ENCODE results near the gene SLC12A8. TPM values are rescaled to one million over a fixed set of nuclear protein-coding genes. Genes with fewer than 3 reads are reported as not detected.

The SLC12A8 gene
- total and polyA plus RNA-seq, 10 of the 15 experiments (the other 5 are each of a cell fraction or from before 2014, with no cell fraction given) = 2.5 to 71.6 (median 50.1) TPM

- 0 out of 2 replicates have a peak, but pooled peaks have one; percentile 55 for TF ChIP-seq RCOR1 (conservative IDR thresholded peaks at IDR 0.05; ENCODE audit: low read depth, low read length)
- TF ChIP-seq ZNF384 (IDR thresholded peaks at IDR 0.05; ENCODE audit: borderline replicate concordance, low read depth, low read length) = no peak
- TF ChIP-seq ZNF274 (IDR thresholded peaks at IDR 0.05; ENCODE audit: insufficient read depth, insufficient read length) = no peak
- 0 out of 2 replicates have a peak, but pooled peaks have one; percentile 34 for TF ChIP-seq NR2C1 (IDR thresholded peaks at IDR 0.05)
- TF ChIP-seq NFYB (IDR thresholded peaks at IDR 0.05; ENCODE audit: insufficient read depth, low read depth, low read length) = 0 out of 2 replicates have a peak, but pooled peaks have one; percentile 41
- TF ChIP-seq SMC3 (IDR thresholded peaks at IDR 0.05; ENCODE audit: borderline replicate concordance, low read length) = no peak
- TF ChIP-seq ATF3 (IDR thresholded peaks at IDR 0.05; ENCODE audit: borderline replicate concordance, extremely low read depth, low read depth, low read length) = no peak
- no peak for TF ChIP-seq NFXL1 (IDR thresholded peaks at IDR 0.05; ENCODE audit: borderline replicate concordance)
- TF ChIP-seq HDAC6 (IDR thresholded peaks at IDR 0.05; ENCODE audit: unreplicated experiment) = no peak
- peak; percentile 55; the same call in 1 of the 2 replicates for TF ChIP-seq DPF2 (IDR thresholded peaks at IDR 0.05)
- no peak for TF ChIP-seq MAX (IDR thresholded peaks at IDR 0.05; ENCODE audit: low read depth, low read length)
- TF ChIP-seq ETV6 (conservative IDR thresholded peaks at IDR 0.05 in 1 of 2, IDR thresholded peaks at IDR 0.05 in 1 of 2; ENCODE audit: borderline replicate concordance in 1 of 2, low read depth in 1 of 2) = 0 out of 4 replicates have a peak, but pooled peaks of 1 of the 2 experiments have one; percentile 11
- TF ChIP-seq REST (IDR thresholded peaks at IDR 0.05; ENCODE audit: low read depth, low read length) = no peak
- TF ChIP-seq KDM1A (IDR thresholded peaks at IDR 0.05; ENCODE audit: borderline replicate concordance) = no peak
- no peak for TF ChIP-seq SP1 (IDR thresholded peaks at IDR 0.05; ENCODE audit: low read depth, low read length)
- TF ChIP-seq CHD4 (IDR thresholded peaks at IDR 0.05) = no peak
- TF ChIP-seq CBX3 (IDR thresholded peaks at IDR 0.05; ENCODE audit: borderline replicate concordance, low read depth) = no peak
- TF ChIP-seq BMI1 (IDR thresholded peaks at IDR 0.05; ENCODE audit: borderline replicate concordance) = no peak
- no peak for TF ChIP-seq KLF5 (IDR thresholded peaks at IDR 0.05; ENCODE audit: partially characterized antibody)
- TF ChIP-seq RELA (IDR thresholded peaks at IDR 0.05; ENCODE audit: borderline replicate concordance, partially characterized antibody) = no peak
- no peak for TF ChIP-seq NRF1 (conservative IDR thresholded peaks at IDR 0.05; ENCODE audit: low read depth, low read length)
- no peak for TF ChIP-seq STAT3 (IDR thresholded peaks at IDR 0.05; ENCODE audit: low read depth, low read length)
- no peak for TF ChIP-seq SRF (IDR thresholded peaks at IDR 0.05; ENCODE audit: low read depth in 2 of 2, low read length in 2 of 2)
- no peak for TF ChIP-seq IRF3 (IDR thresholded peaks at IDR 0.05)
- TF ChIP-seq YBX1 (IDR thresholded peaks at IDR 0.05) = no peak
Observed at GRCh38 chr3:125119752-125120378, 92.7 kb downstream of the SLC12A8 start (continued).
